ENCODE measurements around the gene OVCH2.
"Not testable (repeated sequence)": the region's sequence is repeated elsewhere in the genome, so short reads cannot be mapped to it uniquely, and the experiment has no call there.

The OVCH2 gene

DNA sequence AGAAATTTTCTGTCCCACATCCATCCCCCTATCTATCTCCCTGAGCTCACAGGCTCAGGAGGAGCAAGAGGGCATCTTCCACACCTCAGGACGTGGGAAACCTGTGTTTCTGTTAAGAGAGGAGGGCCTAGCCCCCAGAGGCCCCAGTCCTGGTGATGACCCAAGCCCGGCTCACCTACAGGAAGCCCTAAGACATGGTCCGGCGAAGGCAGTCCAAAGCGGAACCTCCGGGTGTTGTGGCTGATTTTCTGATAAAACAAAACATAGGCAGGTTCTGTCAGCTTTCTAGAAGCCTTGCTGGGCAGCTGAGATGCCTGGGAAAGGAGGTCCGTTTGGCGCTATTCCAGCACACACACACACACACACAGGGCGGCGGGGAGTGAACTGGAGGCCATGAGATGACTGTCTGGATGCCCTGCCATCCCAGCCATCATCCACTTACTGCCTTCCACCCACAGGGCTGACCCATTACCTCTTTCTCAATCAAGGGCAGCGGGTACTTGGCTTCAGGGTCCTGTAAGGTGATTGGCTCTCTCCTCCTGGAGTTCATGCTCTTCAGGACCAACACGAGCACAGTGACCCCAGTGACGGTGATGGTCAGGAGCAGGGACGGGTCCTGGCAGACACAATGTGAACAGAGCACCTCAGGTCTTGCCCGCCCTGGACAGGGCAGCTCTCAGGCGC is 33.9 kb downstream of the OVCH2 start:
- FAIRE-seq, result no peak
- no peak for DNase-seq (ENCODE audit: extremely low spot score, insufficient read length, low read depth)

DNA sequence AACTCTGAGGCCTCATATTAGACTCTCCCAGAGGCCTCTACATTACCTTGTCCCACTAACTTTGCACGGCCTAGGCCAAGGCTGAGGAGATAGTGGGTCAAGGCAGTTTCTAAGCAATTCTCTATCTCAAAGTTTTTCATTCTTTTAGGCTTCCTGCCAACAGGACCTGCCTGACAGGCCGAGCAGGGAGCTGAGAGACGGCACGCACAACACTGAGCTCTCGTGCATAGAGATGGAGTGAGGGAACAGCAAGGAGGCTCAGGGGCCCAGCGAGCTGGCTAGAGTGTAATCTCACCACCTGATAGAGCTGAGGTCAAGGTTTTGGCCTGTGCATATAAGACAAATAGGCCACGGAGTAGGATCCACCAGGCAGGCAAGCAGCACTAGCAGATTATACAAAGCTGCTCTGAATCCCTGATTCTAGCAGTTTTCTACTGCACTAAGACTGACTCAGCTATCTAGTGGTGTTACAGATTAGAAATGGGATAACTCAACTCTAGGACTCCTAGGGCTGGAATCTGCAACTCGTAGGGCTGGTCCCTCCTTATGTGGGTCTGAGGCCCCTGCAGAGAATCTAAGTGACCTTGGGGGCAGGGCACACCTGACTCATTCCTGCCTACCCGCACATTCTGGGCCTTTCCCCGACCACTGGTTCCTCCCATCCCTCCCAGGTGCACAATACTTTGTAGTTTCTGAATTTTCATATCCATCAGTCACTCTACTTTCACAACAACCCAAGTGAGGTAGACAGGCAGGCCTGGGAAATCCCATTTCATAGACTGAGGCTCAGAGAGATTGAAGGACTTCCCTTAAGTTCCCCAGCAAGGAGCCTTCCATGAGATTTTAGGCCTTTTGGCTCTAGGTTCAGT is 34.7 kb downstream of the OVCH2 start:
- FAIRE-seq (peak; percentile 51), DNase-seq (ENCODE audit: extremely low spot score, insufficient read length, low read depth) (no peak)

DNA sequence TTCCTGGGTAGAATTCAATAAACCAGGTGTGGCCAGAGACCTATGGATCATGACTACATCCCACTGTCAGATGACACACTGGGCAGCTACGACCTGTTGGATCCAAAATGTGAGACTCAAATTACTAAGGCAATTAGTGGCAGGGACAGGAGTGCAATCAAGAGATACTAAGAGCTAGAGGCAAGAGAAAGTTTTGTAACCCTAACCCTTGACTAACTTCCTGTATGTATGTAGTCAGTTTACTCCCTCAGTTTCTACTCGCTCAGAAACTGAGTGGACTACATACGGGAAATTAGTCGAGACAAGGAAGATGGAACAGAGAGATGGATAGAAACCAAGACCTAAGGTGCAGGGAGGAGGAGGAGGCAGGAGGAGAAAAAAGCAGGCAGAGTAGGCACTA is 35.6 kb downstream of the OVCH2 start:
- FAIRE-seq (no peak), DNase-seq (ENCODE audit: extremely low spot score, insufficient read length, low read depth) (no peak)

DNA sequence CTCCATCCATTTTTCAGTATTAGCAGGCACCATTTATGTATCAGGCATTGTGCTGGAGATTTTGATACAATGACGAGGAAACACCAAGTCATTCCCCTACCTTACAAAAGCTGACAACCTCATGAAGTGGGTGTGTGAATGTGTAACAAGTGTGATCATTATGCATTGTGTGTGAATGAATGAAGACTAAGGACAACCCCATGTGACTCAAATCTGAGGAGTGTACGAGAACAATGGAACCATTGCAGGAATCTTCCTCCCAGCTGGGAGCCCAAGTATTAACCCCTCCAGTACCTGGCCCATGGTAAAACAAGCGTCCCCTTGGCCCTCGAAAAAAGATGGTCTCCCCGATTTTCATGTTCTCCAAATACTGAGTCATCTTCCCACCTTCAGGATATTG is 37.4 kb downstream of the OVCH2 start:
- FAIRE-seq (no peak), DNase-seq (ENCODE audit: extremely low spot score, insufficient read length, low read depth) (no peak)

DNA sequence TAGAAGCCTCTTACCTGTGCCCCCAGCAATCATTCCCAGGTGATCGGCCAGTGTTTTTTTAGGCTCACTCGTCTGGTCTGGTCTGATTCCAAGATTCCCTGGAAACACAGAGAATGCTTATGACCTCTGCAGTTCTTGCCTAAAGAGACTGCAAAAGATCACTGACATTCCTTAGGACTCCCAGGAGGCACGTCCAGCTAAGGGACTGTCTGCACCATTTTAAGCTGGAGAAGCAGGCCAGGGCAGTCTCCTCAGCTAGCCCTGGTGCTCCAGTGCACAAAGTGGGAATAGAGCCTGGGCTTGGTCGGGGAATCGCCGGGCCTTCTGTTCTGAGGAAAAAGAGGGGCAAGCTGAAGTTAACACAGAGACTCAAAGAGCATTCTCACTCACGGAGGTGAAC is 37.8 kb downstream of the OVCH2 start:
- no peak for FAIRE-seq
- no peak for DNase-seq (ENCODE audit: extremely low spot score, insufficient read length, low read depth)

DNA sequence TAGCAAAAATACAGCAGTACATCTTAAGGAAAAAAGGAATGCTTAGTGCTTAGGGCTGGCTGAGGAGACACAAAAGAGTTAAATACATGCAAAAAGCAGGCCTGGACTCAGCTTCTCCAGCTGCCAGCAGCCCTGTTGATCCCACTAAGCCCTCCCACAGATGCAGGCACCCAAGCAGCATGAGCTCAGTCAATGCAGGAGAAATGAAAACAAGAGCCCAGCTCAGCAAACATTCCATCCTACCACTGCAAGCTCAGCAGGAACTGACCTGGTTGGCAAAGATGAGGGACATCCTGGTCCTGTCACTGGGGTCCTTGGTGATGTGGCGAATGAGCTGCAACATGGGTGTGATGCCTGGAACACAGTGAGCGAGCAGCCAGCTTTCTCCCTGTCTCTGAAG is 38.8 kb downstream of the OVCH2 start:
- DNase-seq (ENCODE audit: extremely low spot score, insufficient read length, low read depth) (no peak), FAIRE-seq (no peak)

DNA sequence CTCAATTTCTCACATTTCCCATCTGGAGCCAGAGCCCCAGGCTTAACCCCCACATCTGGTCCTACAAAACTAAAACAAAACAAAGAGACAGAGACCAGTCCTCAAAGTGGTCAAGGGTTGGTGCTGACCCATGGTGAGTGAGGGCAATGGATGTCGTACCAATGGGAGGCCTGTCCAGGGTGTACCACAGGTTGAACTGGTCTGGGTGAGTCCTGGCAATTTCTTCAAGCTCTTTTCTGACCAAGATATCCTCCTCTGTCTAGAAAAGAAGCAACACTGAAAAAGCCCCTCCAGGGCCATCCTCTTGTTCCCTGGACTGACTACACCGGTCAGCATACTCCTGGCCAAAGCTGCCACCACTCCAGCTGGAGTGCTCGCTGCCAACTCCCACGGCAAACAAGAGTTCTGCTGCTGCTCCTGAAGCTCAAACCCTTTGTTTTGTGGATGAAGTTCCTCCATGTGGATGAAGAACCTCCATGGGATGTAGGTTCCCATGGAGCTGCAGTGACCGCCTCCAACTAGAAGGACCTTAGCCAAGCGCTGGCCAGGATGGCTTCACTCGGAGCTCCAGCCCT is 39.9 kb downstream of the OVCH2 start:
- DNase-seq (ENCODE audit: extremely low spot score, insufficient read length, low read depth), result no peak

DNA sequence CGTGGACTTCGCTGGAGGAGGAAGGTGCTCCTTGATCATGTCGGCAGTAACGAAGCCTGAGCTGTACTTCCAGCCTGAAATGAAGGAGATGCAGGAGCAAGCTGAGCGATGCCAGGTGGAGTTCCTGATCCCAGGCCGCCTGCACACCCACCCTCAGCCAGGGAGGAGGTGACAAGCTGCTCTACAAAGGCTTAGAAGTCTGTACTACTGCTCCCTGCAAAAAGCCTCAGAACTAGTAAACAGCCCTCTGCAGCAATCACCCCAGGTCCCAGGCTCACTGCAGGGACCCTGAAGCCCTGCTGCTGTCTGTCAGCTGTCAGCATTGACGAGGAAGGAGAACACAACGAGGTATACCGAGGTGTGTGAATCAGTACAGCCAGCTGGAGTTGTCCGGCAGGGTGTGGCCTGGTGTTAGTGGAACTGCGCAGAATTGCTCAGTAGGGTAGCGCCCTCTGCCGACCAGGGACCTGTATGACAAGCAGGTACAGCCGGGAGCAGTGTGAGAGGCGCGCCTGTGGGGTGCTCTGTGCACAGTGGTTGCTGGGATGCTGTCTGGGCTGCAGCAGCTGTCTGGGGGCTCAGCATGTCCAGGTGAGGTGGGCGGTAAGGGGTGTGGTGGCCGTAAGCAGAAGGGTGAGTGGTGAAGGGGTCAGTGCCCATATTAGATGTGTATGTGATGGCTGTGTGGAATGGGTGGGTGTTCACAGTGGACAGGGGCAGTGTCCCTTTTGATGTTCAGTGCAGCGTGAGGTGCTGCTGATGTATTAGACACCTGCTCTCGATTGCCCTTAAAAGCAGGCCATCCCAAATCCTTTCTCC is 40.6 kb downstream of the OVCH2 start:
- DNase-seq (ENCODE audit: extremely low spot score, insufficient read length, low read depth) (peak; percentile 79), FAIRE-seq (peak; percentile 89)

More for the DNA sequence above, 39.9 kb downstream of the OVCH2 start:
- FAIRE-seq, result no peak

DNA sequence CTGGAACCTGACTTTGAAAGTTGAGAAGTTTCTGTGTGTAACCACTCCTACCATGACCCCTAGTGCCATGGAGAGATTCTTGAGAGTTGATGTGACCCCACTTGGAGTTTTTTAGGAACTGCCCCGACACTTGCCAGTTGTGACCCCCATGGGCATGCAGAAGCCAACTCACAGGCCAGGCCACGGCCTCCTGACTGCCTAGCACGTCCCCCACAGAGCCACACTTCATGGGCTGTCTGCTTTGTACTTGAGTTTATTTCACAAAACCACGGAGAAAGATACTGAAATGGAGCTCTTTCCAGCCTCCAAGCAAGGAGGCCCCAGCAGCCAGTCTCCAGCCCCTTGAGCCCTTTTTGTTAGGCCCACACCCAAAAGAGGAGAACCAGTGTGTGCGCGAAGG is 41.4 kb downstream of the OVCH2 start:
- FAIRE-seq (no peak), DNase-seq (ENCODE audit: extremely low spot score, insufficient read length, low read depth) (no peak)

DNA sequence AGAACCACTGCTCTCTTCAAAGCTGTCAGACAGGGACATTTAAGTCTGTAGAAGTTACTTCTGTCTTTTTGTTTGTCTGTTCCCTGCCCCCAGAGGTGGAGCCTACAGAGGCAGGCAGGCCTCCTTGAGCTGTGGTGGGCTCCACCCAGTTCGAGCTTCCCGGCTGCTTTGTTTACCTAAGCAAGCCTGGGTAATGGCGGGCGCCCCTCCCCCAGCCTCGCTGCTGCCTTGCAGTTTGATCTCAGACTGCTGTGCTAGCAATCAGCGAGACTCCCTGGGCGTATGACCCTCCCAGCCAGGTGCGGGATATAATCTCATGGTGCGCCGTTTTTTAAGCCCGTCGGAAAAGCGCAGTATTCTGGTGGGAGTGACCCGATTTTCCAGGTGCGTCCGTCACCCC is 42.7 kb downstream of the OVCH2 start:
- not testable (repeated sequence) for DNase-seq (ENCODE audit: extremely low spot score, insufficient read length, low read depth); FAIRE-seq

DNA sequence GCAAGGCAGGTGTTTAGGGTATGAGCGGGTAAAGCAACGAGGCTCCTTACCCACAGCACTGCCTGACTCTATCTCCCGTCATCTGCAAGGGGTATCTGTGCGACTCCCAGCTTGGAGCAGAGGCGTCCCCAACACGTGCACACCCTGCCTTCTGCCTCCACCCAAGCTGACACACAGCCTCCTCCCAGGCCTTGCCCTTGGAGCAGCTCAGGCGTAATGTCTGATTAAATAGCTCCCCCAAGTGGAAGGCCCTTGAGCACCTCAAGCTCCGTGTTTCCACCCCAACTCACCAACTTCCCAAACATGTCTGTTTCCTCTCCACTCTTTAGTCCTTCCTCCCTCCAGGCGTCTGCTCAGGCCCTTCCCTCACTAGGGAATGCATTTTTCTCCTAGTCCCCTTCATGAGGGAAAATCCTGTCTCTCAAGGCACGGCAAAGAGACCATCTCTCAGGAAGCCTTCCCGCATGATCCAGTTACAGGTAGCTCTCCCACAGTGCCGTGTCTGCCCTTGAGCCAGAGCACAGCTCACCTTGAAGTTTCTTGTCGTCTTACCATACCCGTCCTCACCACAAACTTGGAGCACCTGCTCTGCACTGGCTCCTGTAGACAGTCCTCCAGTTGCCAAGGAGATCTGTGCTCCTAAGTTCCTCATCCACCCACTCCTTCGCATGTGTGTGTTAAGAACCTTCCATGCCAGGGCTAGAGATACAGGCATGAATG is 48.8 kb downstream of the OVCH2 start:
- FAIRE-seq, result no peak
- DNase-seq (ENCODE audit: extremely low spot score, insufficient read length, low read depth), result no peak

DNA sequence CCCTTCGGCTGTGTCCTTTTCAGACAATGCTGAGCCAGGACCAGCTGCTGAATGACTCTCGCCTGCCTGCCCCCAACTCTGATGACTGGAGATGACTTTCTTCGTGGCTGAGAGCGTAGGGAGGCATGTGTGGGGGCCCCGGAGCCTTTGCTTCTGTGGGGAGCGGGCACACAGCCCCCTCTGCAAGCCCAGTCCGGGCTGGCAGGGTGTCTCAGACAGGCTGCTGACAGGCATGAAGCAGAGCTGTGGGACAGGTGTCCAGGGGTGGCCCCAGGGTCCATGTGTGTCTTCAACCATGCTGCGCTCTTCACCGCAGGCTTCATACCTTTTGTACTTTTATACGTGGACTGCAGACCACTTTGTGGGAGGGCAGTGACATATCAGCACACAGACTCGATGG is 49.6 kb downstream of the OVCH2 start:
- no peak for FAIRE-seq
- no peak for DNase-seq (ENCODE audit: extremely low spot score, insufficient read length, low read depth)

DNA sequence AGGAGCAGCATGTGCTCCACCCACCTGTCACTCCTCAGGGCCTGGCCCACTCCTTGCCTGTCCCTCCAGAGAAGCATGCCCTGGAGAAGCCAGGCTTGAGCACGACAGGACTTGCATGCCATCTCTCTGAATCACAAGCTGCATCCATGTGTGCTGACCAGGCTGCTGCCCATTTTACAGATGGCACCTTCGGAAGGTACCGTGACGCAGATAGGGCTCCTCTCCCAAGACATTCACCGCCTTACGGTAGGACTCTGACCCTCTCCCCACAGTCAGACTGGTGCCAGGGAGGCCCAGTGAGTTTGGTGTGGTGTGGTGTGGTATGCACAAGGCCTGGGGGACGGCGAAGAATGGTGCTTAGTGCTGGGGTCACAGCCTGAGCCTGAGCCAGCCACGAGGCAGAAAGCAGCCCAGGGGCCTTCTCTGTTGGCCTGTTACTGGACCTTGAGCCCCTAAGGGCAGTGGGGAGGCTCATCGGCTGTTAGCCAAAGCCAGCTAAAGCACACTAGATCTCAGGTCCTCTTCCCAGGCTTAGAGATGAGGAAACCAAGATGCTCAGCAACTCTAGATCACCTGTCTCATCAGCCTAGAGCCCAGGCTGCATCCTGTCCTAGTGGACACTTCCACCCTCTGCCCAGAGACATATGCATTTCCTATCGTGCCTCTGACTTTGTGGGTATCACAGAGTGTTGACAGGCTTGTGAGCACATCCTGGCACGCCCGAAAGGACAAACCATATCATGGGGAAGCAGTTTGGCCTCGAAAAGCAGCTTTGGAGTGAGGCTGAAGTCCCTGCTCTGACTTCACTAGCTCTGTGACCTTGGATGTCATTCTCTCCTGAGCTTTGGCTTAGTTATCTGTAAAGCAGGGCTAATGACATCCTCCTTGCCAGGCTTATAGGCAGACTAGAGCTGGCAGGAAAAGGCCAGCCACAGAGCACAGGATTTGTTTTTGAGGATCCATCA is 50.7 kb downstream of the OVCH2 start:
- no peak for FAIRE-seq

DNA sequence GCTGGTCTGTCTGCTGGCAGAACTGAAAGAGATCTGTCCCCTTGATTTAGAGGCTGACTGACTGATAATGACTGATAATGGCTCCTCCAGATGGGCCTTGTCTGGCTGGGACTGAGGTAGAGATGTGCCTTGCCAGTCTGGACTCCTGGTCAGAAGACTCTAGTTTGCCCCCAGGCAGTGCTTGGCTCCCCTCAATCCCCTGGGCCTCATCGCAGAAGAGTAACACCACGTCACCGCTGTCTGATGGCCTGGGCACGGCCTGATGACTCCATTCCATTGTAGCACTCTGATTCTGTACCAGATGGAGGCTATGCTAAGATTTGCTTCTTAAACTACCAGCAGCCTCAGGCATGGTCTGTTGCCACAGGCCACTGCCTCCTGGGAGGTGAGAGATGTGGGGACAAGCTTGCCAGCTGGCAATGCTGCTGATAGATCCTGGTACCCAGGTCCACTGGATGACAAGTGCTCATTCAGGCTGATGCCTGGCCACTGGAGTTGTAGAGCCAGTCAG is 52.0 kb downstream of the OVCH2 start:
- DNase-seq (ENCODE audit: extremely low spot score, insufficient read length, low read depth) (no peak), FAIRE-seq (no peak)

More for the DNA sequence above, 50.7 kb downstream of the OVCH2 start:
- no peak for DNase-seq (ENCODE audit: extremely low spot score, insufficient read length, low read depth)

DNA sequence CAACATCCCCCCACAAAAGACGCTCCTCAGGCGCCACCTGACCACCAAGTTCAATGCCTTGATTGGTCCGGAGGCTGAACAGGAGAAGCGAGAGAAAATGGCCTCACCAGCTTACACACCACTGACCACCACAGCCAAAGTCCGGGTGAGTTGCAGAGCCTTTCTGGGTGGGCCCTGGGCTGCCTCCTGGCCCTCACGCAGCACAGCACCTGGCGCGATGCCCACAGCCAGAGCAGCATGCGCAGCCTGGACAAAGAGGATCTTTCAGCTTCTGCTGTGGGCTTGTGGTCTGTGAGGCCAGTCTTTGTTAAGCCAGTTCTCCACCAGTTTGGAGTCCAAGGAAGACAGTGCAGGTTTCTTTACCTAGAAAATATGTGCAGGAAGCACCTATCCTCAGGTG is 54.6 kb downstream of the OVCH2 start:
- no peak for DNase-seq (ENCODE audit: extremely low spot score, insufficient read length, low read depth)
- no peak for FAIRE-seq

DNA sequence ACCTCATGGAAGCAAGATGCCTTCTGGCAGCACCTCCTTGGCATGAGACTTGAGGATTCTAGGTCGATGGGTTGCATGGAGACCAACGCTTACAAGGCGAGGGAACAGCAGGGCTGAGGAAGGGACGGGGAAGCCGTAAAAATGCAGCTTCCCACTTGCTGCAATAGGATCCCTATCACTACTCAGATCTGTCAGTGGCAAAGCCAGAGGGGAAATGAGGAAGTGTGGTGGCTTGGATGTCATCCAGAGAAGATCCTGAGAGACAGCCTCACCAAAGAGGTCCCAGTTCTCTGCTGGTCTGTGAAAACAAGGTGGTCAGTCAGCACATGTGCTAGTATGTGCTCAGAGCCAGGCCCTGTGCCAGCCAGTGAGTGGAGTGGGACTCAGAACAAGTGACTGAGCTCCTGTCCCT is 55.1 kb downstream of the OVCH2 start:
- FAIRE-seq, result no peak
- no peak for DNase-seq (ENCODE audit: extremely low spot score, insufficient read length, low read depth)

DNA sequence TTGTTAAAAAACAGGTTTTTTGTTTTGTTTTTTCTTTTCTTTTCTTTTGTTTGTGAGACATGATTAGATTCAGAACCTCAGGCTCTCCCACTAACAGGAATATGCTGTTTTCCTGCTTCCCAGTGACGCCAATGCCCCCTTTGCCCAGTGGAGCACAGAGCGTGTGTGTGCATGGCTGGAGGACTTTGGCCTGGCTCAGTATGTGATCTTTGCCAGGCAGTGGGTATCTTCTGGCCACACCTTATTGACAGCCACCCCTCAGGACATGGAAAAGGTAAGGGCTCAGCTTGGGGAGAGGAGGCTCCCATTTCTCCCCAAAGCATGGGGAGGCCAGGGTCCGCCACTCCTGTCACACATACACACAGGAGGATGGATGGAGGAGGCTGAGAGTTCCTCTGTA is 58.0 kb downstream of the OVCH2 start:
- FAIRE-seq, result no peak

DNA sequence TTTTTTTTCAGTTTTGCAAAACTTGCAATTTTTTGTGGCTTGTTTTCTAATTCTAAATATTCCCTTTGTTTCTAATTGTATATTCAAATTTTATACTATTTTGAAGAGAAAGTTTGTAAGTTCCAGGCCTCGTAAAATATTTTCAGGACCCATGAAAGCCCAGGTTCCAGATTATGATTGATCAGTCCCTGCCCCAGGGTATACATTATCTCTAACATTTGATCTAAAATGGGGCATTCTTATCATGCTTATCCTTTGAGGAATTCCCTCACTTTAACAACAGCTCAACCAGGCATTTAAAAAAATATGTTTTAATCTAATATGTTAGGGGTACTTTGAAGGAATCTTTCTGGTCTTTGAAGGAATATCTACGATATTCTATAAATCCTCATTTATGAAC is 59.4 kb downstream of the OVCH2 start:
- no peak for FAIRE-seq
- no peak for DNase-seq (ENCODE audit: extremely low spot score, insufficient read length, low read depth)

More for the DNA sequence above, 58.0 kb downstream of the OVCH2 start:
- no peak for DNase-seq (ENCODE audit: extremely low spot score, insufficient read length, low read depth)
